ENCODE results near the gene CATSPERE. TPM values are rescaled to one million over a fixed set of nuclear protein-coding genes. Genes with fewer than 3 reads are reported as not detected.
A peak's percentile ranks its signal among the peaks of the same experiment; 100 is the strongest.
"Not testable (repeated sequence)": the region's sequence is repeated elsewhere in the genome, so short reads cannot be mapped to it uniquely, and the experiment has no call there.

Gene CATSPERE
- total RNA-seq, 1 experiment from 2014 or later, result 0.18 TPM

DNA sequence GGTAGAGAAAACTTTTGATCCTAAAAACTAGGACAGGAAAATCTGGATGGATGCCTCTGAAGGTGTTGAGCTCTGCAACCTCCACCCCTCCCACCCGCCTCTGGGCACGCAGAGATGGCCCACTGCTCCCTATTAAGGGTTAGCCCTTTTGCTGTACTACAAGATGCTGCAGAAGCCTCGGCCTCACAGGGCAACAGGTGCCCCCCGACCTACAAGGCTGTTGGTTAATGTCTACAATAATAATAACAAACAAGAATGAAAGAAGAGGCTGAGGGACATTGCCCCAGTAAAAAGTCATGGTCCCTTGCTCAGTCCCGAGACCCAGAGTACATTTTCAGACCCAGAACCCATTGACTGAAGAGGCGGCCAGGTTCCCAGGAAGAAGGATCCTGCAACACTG lies 184.3 kb downstream of the CATSPERE start:
- in situ Hi-C loops (cut with HindIII; ENCODE audit: low pct_unique_long_range_greater_than_20kb, low sequenced_read_pairs), result no loop called here
- no peak for DNase-seq (ENCODE audit: low read depth, low spot score)

- in situ Hi-C loops (cut with HindIII; ENCODE audit: low pct_unique_long_range_greater_than_20kb, low sequenced_read_pairs), result no loop called here
- no peak for DNase-seq (ENCODE audit: low read depth, low spot score)
Measured at GRCh38 chr1:244645890-244646289, 184.8 kb downstream of the CATSPERE start.

- in situ Hi-C loops (cut with HindIII; ENCODE audit: low pct_unique_long_range_greater_than_20kb, low sequenced_read_pairs), result no loop called here
- no peak for DNase-seq (ENCODE audit: low read depth, low spot score)
Measured at GRCh38 chr1:244647819-244648218, 186.7 kb downstream of the CATSPERE start.

GRCh38 chr1:244651956-244652622 lies 191.0 kb downstream of the CATSPERE start:
- in situ Hi-C loops (cut with HindIII; ENCODE audit: low pct_unique_long_range_greater_than_20kb, low sequenced_read_pairs), result no loop called here

GRCh38 chr1:244652623-244653438 lies 191.8 kb downstream of the CATSPERE start, which contains the start of gene DESI2:
TSS of gene DESI2 (plus strand) at chr1:244653126. CDS start at chr1:244653314, 188 bp downstream.
- in situ Hi-C loops (cut with HindIII; ENCODE audit: low pct_unique_long_range_greater_than_20kb, low sequenced_read_pairs), result no loop called here
- DNase-seq (ENCODE audit: low read depth, low spot score), result peak; percentile 99

More at GRCh38 chr1:244651956-244652622, 191.0 kb downstream of the CATSPERE start:
- DNase-seq (ENCODE audit: low read depth, low spot score), result no peak

GRCh38 chr1:244653439-244654107 lies 192.5 kb downstream of the CATSPERE start:
- no peak for DNase-seq (ENCODE audit: low read depth, low spot score)
- in situ Hi-C loops (cut with HindIII; ENCODE audit: low pct_unique_long_range_greater_than_20kb, low sequenced_read_pairs), result no loop called here

- in situ Hi-C loops (cut with HindIII; ENCODE audit: low pct_unique_long_range_greater_than_20kb, low sequenced_read_pairs), result no loop called here
- DNase-seq (ENCODE audit: low read depth, low spot score), result no peak
Measured at GRCh38 chr1:244654108-244655038, 193.3 kb downstream of the CATSPERE start.

DNA sequence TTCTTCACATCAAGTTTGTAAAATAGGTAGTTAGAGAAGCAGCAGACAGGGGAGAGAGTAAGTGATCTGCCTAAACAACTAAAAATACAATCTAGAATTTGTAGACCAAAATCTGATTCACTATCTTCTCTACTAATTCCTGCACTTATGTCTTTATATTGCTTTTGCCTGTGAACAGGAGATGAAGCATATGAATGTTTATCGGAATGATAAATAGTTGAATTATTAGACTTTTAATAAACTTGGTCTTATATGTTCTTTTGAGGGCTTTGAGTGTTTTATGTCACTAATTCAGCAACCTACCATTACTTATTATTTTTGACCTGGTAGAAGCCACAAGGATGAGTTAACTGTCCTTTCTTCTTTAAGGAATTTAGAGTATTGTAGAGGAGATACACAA lies 194.1 kb downstream of the CATSPERE start:
- no peak for DNase-seq (ENCODE audit: low read depth, low spot score)
- in situ Hi-C loops (cut with HindIII; ENCODE audit: low pct_unique_long_range_greater_than_20kb, low sequenced_read_pairs), result no loop called here

GRCh38 chr1:244657421-244657820 lies 196.3 kb downstream of the CATSPERE start:
- in situ Hi-C loops (cut with HindIII; ENCODE audit: low pct_unique_long_range_greater_than_20kb, low sequenced_read_pairs), result no loop called here
- no peak for DNase-seq (ENCODE audit: low read depth, low spot score)

- no peak for DNase-seq (ENCODE audit: low read depth, low spot score)
- in situ Hi-C loops (cut with HindIII; ENCODE audit: low pct_unique_long_range_greater_than_20kb, low sequenced_read_pairs), result no loop called here
Measured at GRCh38 chr1:244659694-244660093, 198.6 kb downstream of the CATSPERE start.

- in situ Hi-C loops (cut with HindIII; ENCODE audit: low pct_unique_long_range_greater_than_20kb, low sequenced_read_pairs), result no loop called here
- no peak for DNase-seq (ENCODE audit: low read depth, low spot score)
Measured at GRCh38 chr1:244660595-244660994, 199.5 kb downstream of the CATSPERE start.

GRCh38 chr1:244661569-244662312 lies 200.7 kb downstream of the CATSPERE start:
- DNase-seq (ENCODE audit: low read depth, low spot score); in situ Hi-C loops (cut with HindIII; ENCODE audit: low pct_unique_long_range_greater_than_20kb, low sequenced_read_pairs): not testable (repeated sequence)

DNA sequence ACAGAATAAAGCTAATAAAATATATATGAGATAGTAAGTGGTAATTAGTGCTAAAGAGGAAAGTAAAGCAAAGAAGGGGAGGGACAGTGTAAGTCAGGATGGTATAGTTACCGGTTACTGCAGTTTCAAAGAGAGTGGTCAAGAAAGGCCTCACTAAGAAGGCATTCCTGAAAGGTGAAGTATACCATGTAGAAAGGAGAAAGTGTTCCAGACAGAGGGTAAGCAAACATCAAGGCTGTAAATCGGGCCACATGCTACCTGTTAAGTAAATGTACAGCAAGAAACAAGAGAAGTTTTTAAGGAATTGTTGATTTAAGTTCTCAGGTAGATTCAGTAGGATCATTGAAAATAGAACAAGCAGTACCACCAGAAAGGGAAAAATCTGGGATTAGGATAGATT lies 201.5 kb downstream of the CATSPERE start:
- no peak for DNase-seq (ENCODE audit: low read depth, low spot score)
- in situ Hi-C loops (cut with HindIII; ENCODE audit: low pct_unique_long_range_greater_than_20kb, low sequenced_read_pairs), result no loop called here

- in situ Hi-C loops (cut with HindIII; ENCODE audit: low pct_unique_long_range_greater_than_20kb, low sequenced_read_pairs), result no loop called here
- no peak for DNase-seq (ENCODE audit: low read depth, low spot score)
Measured at GRCh38 chr1:244664353-244664752, 203.3 kb downstream of the CATSPERE start.

DNA sequence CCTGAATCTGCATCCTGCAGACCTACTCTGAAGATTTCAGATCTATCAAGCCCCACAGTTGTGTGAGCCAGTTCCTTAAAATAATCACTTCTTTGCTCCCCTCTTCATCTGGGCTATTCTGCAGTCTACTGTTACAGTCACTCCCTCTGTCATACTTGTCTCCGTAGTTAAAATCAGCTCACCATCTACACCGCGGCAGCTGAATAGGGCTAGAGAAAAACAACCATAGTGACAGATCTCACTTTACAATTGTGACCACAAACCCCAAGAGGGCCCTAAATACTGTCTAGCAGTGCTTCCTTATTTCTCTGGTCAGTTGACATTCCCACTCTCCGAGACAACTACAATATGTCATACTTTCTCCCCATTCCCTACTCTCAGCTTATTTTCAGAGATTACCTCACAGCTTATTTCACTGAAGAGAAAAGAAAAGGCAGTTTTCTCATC lies 204.7 kb downstream of the CATSPERE start:
- DNase-seq (ENCODE audit: low read depth, low spot score), result peak; percentile 34
- in situ Hi-C loops (cut with HindIII; ENCODE audit: low pct_unique_long_range_greater_than_20kb, low sequenced_read_pairs), result no loop called here

- in situ Hi-C loops (cut with HindIII; ENCODE audit: low pct_unique_long_range_greater_than_20kb, low sequenced_read_pairs), result not testable (repeated sequence)
Measured at GRCh38 chr1:244666672-244667418, 205.8 kb downstream of the CATSPERE start.

More at GRCh38 chr1:244666672-244667418, 205.8 kb downstream of the CATSPERE start:
- DNase-seq (ENCODE audit: low read depth, low spot score), result not testable (repeated sequence)

Data from SK-MEL-5 (cell line).